Erythroblast (primary cell): Measurements from ENCODE around the gene PARD6A.

Source experiments
- GATA1 ChIP-seq: IDR thresholded peaks from 2 replicates; pipeline ENCODE4 v1.6.1; 2011; ENCODE audit warnings: low read depth, mild to moderate bottlenecking, control low read depth, low read length, moderate library complexity
- POLR2A ChIP-seq: IDR thresholded peaks from 2 replicates; pipeline ENCODE4 v1.6.1; 2011; ENCODE audit warnings: mild to moderate bottlenecking, low read length

DNA sequence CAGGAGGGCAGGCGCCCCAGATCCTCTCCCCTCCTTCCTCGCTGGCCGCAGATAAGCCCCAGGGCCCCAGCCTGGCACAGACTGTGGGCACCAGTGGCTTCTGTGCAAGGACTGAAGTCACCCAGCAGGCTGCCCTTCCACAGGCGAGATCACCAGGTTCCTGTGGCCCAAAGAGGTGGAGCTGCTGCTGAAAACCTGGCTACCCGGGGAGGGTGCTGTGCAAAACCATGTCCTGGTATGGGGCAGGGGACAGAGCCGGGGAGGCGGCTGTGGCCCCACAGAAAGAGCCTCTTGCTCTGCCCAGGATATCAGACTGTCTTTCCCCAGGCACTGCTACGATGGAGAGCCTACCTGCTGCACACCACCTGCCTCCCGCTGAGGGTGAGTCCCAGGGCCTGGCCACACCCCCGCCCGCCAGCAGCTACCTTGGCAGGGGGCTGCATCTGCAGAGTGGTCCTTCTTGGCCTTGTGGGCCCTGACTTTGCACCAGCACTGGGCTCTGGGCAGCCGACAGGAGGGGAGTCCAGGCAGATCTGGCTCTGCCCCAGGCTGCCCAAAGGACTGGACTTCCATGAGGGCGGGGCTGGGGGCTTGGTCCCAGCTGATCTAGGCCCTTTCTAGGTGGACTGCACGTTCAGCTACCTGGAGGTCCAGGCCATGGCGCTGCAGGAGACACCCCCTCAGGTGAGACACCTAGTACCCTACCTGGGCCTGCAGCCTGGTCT lies 15.2 kb upstream of the PARD6A start:
- TF ChIP-seq POLR2A (no peak), GATA1 (no peak)
